Pancreas (tissue), 10 donors: ENCODE results near the gene RAET1G. TPM values are rescaled to one million over a fixed set of nuclear protein-coding genes. Genes with fewer than 3 reads are reported as not detected.

Experiments used
- ATAC-seq, 4 donors: fragments of 200-7000 bp; cut with Tn5 transposase; one replicate each; pipeline versions ENCODE4 v1.8.0 to v1.9.1; 2020; ENCODE audit warnings: mild to moderate bottlenecking in 4 of 4, moderate library complexity in 4 of 4
- DNase-seq, 6 donors: peaks; one replicate each; pipeline ENCODE4 v3.0.0-alpha.2; 2020
- FAIRE-seq: peaks from 2 replicates; lab custom pipeline; 2012; peaks lifted over from hg19 to GRCh38; lab: Jason Lieb, UNC
- H3K27ac ChIP-seq, 4 donors: fragments of 200-600 bp; sonication (generic); 1 replicate in 3 of 4; 2 replicates in 1 of 4; pipeline versions ENCODE4 v1.5.0 to v1.8.0; 2020
- H3K27me3 ChIP-seq, 4 donors: fragments of 200-600 bp; one replicate each; pipeline ENCODE4 v1.8.0; 2021
- H3K36me3 ChIP-seq, 3 donors: fragments of 200-600 bp; sonication (generic) in 1 of 3; one replicate each; pipeline versions ENCODE4 v1.5.0 to v1.8.0; 2020 to 2021
- H3K4me1 ChIP-seq, 3 donors: fragments of 200-600 bp; one replicate each; pipeline ENCODE4 v1.8.0; 2021
- H3K4me3 ChIP-seq, 4 donors: fragments of 200-600 bp; sonication (generic) in 2 of 4; one replicate each; pipeline versions ENCODE4 v1.5.0 to v1.8.0; 2020 to 2021
- H3K9me3 ChIP-seq, 4 donors: fragments of 200-600 bp; one replicate each; pipeline ENCODE4 v1.8.0; 2021
- CTCF ChIP-seq, 4 donors: fragments of 200-600 bp; sonication (generic) in 3 of 4; IDR thresholded peaks; one replicate each; pipeline versions ENCODE4 v1.5.0 to v1.8.0; 2021; ENCODE audit warnings: antibody characterized with exemption in 4 of 4
- WGBS, 2 donors: extraction: QIAGEN DNeasy Blood & Tissue Kit; methylation state at CpG; one replicate each; pipeline ENCODE4 v1.1.7; 2013; 5-methylcytosine and 5-hydroxymethylcytosine counted together
- intact Hi-C, 3 donors: fragments of 100-400 bp; cut with DNase I; formaldehyde crosslinking; loops; one replicate each; pipeline versions ENCODE4 v1.11.1 to v1.14.2; 2022
- polyA plus RNA-seq, 2 donors: library from polyadenylated mRNA; stranded (reverse); fragments of 200-250 nt; gene quantifications; one replicate each; pipeline ENCODE4 v1.2.3, GENCODE V29; 2013
- total RNA-seq, 6 donors: library from RNA; stranded (reverse); fragmentation: NEBNext Ultra II Directional in 4 of 6; extraction: Animal tissue kit (Norgen Biotek cat#: 25700) in 4 of 6; gene quantifications; one replicate each; pipeline versions ENCODE4 v1.2.1 to v1.2.4, GENCODE V29; 2021 to 2023
- donor health status: healthy with polysubstance abuse.
- donor health status: DM: no; HTN: no; CAD: no; lungs with moderate emphysema.
- donor health status: DM: no; HTN: no; CAD: no.
- donor health status: control.
- donor health status: control.
- donor health status: Bipolar disorder and iron deficiency.
- donor health status: DM: yes; HTN: yes; CAD: no.
- donor health status: DM: no; HTN: no; CAD: no.
- donor health status: DM: no; HTN: no; CAD: no.
- donor health status: DM: yes; HTN: yes; CAD: no.

Gene RAET1G
- total and polyA plus RNA-seq, 8 donors = 0.30 to 0.31 TPM; not detected in 6

DNA sequence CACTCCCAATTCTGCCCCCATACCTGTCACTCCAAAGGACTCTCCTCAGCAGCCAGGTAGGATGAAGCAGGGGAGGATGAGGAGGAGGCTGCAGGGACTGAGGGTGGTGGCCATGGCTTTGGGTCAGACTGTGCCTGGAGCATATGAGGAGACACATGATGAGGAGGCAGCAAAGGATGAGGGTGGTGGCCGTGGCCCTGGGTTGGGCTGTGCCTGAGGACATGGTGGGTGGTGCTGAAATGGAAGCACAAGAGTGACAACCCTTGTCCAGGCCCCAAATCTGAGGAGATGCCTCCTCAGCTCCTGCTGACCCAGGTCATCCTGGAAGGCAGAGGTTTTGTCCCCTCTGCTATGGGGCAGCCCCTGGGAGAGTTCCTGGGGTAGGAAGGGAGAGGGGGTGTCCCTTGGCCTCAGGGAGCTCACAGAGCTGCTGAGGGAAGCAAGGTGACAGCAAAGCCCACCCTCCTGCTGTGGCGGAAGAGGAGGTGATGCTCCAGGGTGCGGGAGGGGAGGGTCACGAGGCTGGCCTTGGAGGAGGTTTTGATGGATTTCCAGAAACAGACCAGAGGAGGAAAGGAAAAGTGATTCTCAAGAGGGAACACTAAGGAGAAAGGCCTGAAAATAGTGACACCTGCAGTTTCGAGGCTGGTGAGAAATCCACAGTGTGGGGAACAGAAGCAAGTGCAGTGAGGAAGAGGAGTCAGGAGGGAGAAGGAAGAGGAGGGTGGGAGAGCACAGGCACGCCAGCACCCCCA, 4.6 kb downstream of the RAET1G start:
- no peak for FAIRE-seq
- Histone ChIP-seq H3K36me3 (no peaks in the 10 kb centered on the region), H3K27me3 (no peaks in the 10 kb centered on the region), H3K4me1 (peaks cover 0 to under 1% (median 0%) of the 10 kb centered on the region in 3 donors), H3K4me3 (no peak overlapping the region), H3K9me3 (no peaks in the 10 kb centered on the region), H3K27ac (no peak overlapping the region)
- intact Hi-C loops = loop anchor here in 1 of 3 donors (5.0 kb wide), 1 partner anchor 76 kb away; no protein-coding TSS in a partner anchor
- no peak for TF ChIP-seq CTCF (IDR thresholded peaks at IDR 0.05)
- DNase-seq = peak in 1 of 6 donors; percentile 33
- 81 to 84% methylated on average over 6 of the region's 6 CpGs for WGBS, 2 donors
- ATAC-seq = no peak

GRCh38 chr6:149917679-149918078, 5.2 kb downstream of the RAET1G start:
- H3K4me3 ChIP-seq = no peak overlapping the region
- TF ChIP-seq CTCF (IDR thresholded peaks at IDR 0.05) = no peak
- no peaks in the 10 kb centered on the region for H3K4me1 ChIP-seq
- H3K27me3 ChIP-seq = no peaks in the 10 kb centered on the region
- ATAC-seq (no peak), DNase-seq (peak in 1 of 6 donors; percentile 30), FAIRE-seq (no peak)
- 88 to 93% methylated on average over 2 of the region's 2 CpGs for WGBS, 2 donors
- no peaks in the 10 kb centered on the region for H3K9me3 ChIP-seq
- no peaks in the 10 kb centered on the region for H3K36me3 ChIP-seq
- intact Hi-C loops = loop anchor here in 1 of 3 donors (5.0 kb wide), 1 partner anchor 75 kb away; no protein-coding TSS in a partner anchor
- H3K27ac ChIP-seq = no peak overlapping the region

DNA sequence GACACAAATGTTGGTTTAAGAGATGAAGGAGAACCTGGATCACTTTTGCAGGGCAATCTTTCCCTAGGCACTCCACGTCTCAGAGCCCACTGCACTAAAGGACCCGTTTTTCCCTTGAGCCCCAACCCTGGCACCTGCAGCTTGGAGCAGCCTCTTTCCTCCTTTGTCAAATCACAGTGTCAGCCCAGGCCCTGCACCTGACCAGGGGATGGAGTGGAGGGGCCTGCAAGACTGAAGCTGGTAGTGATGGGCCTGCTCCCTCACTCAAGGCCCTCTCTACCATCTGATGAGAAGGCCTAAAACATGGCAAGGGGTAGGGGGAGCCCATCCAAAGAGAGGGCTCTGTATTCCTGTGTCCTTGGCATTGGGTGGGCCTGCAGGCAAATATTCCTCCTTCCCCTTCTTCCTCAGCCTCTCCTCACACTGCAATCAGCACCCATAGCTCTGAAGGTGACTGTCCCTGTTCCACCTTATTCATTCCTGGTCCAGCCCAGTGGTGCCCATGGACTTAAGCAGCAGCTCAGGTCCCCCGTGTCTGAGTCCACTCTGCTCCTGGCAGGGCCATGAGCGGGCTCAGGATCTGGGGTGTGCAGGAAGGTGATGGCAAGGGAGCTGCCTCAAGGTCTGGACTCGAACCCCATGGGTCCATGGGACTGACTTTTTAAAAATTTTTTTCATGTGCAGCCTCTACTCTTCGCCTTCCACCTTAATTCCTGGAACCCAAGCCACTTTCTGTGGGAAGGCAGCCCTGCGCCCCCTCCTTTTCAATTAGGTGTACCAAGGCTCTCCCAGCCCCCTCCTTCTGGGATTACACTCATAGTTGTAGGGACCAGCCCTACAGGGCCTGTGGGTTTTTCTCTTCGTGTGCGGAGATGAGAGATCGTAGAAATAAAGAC, 6.7 kb downstream of the RAET1G start:
- Histone ChIP-seq H3K27ac (no peak overlapping the region), H3K36me3 (no peaks in the 10 kb centered on the region), H3K9me3 (no peaks in the 10 kb centered on the region), H3K4me1 (no peaks in the 10 kb centered on the region), H3K27me3 (no peaks in the 10 kb centered on the region), H3K4me3 (no peak overlapping the region)
- DNase-seq = peak in 1 of 6 donors; percentile 40
- ATAC-seq = no peak
- WGBS, 2 donors = 82 to 87% methylated on average over 10 of the region's 10 CpGs
- no peak for FAIRE-seq
- intact Hi-C loops = loop anchor here in 1 of 3 donors (5.0 kb wide), 1 partner anchor 74 kb away; no protein-coding TSS in a partner anchor
- TF ChIP-seq CTCF (IDR thresholded peaks at IDR 0.05) = no peak

GRCh38 chr6:149913540-149914240, 9.2 kb downstream of the RAET1G start:
- no peaks in the 10 kb centered on the region for H3K4me1 ChIP-seq
- H3K9me3 ChIP-seq = no peaks in the 10 kb centered on the region
- ATAC-seq (no peak), DNase-seq (peak in 1 of 6 donors; percentile 20), FAIRE-seq (no peak)
- no peak for TF ChIP-seq CTCF (IDR thresholded peaks at IDR 0.05)
- H3K27ac ChIP-seq = no peak overlapping the region
- H3K27me3 ChIP-seq = no peaks in the 10 kb centered on the region
- H3K4me3 ChIP-seq = no peak overlapping the region
- 74 to 76% methylated on average over 9 of the region's 9 CpGs for WGBS, 2 donors
- H3K36me3 ChIP-seq = no peaks in the 10 kb centered on the region
- intact Hi-C loops = no loop called here
